HG03442 (cell line): ENCODE results near the gene EXOC6.

Source experiments
- ATAC-seq: cut with Tn5 transposase; IDR thresholded peaks from one replicate; pipeline ENCODE4 v1.9.1; 2021; ENCODE audit warnings: mild to moderate bottlenecking, moderate library complexity; ENCODE audit not compliant: unreplicated experiment

The EXOC6 gene, protein sequence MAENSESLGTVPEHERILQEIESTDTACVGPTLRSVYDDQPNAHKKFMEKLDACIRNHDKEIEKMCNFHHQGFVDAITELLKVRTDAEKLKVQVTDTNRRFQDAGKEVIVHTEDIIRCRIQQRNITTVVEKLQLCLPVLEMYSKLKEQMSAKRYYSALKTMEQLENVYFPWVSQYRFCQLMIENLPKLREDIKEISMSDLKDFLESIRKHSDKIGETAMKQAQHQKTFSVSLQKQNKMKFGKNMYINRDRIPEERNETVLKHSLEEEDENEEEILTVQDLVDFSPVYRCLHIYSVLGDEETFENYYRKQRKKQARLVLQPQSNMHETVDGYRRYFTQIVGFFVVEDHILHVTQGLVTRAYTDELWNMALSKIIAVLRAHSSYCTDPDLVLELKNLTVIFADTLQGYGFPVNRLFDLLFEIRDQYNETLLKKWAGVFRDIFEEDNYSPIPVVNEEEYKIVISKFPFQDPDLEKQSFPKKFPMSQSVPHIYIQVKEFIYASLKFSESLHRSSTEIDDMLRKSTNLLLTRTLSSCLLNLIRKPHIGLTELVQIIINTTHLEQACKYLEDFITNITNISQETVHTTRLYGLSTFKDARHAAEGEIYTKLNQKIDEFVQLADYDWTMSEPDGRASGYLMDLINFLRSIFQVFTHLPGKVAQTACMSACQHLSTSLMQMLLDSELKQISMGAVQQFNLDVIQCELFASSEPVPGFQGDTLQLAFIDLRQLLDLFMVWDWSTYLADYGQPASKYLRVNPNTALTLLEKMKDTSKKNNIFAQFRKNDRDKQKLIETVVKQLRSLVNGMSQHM

GRCh38 chr10:92848441-92849233, at the start of gene EXOC6:
TSS of gene EXOC6 (plus strand) at chr10:92848520. CDS start at chr10:92848534, 14 bp downstream.
- peak; percentile 73 for ATAC-seq

GRCh38 chr10:92799568-92799967, 48.8 kb upstream of the EXOC6 start:
- no peak for ATAC-seq

- ATAC-seq = no peak
Measured at GRCh38 chr10:92800134-92800733, 48.1 kb upstream of the EXOC6 start.

- ATAC-seq = no peak
Measured at GRCh38 chr10:92801978-92802872, 46.1 kb upstream of the EXOC6 start.

- ATAC-seq = no peak
Measured at GRCh38 chr10:92809840-92810239, 38.5 kb upstream of the EXOC6 start.

GRCh38 chr10:92810934-92811532, 37.3 kb upstream of the EXOC6 start:
- ATAC-seq = no peak

DNA sequence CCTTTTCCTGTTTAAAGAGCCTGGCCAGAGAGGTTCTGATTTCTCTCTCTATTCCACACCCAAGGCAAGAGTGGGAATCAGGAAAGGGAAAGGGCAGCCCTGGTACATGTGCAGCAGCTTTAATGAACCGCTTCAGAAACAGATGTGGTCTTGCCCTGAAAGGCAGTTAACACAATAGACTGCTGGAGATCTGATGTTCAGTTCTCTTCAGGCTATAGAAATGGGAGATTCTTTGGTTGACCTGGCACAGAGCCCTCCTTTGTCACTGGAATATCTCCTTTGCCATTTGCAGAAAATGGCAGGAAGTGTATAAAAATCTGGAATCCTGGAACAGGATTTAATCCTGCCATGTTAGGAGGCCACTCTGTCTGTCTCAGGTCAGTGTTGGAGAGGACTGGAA, 36.3 kb upstream of the EXOC6 start:
- ATAC-seq = no peak

DNA sequence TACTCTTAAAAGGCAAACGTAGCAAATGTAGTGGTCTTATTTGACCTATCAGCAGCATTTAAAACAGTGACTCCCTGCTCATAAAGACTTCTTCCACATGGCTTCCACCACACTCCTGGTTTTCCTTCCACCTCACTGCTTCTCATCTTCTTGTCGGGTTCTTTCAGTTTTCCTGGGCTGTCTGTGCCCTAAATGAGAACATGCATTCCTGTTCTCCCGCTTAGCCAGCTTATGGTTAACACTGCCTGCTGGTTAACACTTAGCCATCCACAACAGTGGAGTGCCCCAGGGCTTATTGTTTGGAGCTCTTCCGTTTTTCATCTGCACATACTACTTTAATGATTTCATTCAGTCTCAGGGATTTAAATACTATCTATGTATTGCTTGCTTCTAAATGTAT, 34.3 kb upstream of the EXOC6 start:
- no peak for ATAC-seq

GRCh38 chr10:92814790-92815189, 33.5 kb upstream of the EXOC6 start:
- no peak for ATAC-seq

DNA sequence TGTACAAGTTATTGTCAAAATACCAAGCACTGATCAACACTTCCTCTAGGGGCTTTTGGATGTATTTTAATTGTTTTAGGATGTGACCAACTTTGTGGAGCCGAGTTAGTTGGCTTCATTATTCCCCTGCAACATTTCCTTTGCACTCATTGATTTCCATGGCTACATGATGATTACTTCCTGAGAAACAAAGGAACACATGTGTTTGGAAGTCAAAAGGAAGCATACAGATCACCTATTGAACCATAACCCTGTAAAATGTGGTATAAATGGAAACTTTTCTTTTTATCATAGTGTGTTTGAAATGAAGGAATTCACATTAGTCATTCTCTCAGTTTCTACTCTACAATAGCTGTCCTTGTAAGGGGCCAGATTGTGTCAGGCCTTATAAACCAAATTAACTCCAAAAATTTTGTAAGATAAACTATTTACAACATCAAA, 32.2 kb upstream of the EXOC6 start:
- ATAC-seq = no peak

GRCh38 chr10:92822060-92822634, 26.2 kb upstream of the EXOC6 start:
- ATAC-seq = no peak

GRCh38 chr10:92822964-92823363, 25.4 kb upstream of the EXOC6 start:
- ATAC-seq = no peak

- no peak for ATAC-seq
Measured at GRCh38 chr10:92826061-92826460, 22.3 kb upstream of the EXOC6 start.

GRCh38 chr10:92826504-92826903, 21.8 kb upstream of the EXOC6 start:
- no peak for ATAC-seq

- ATAC-seq = no peak
Measured at GRCh38 chr10:92829042-92829785, 19.1 kb upstream of the EXOC6 start.

GRCh38 chr10:92829786-92830377, 18.4 kb upstream of the EXOC6 start:
- no peak for ATAC-seq

GRCh38 chr10:92830478-92831389, 17.6 kb upstream of the EXOC6 start:
- no peak for ATAC-seq
